RWPE2 (cell line): Measurements from ENCODE around the gene PALMD.

Experiments
- ATAC-seq: fragments of 200-7000 bp; cut with Tn5 transposase; 3 replicates; pipeline ENCODE4 v1.9.1; 2021; ENCODE audit warnings: low read depth
- DNase-seq: peaks from one replicate; pipeline ENCODE4 v3.0.0-alpha.2; 2020; ENCODE audit warnings: low spot score
- H3K27ac ChIP-seq: fragments of 450-650 bp; 2 replicates; pipeline ENCODE4 v1.5.1; 2017; ENCODE audit warnings: mild to moderate bottlenecking; ENCODE audit not compliant: poor library complexity, severe bottlenecking
- H3K27me3 ChIP-seq: fragments of 250-450 bp; sonication (Bioruptor Pico); 2 replicates; pipeline ENCODE4 v1.5.1; 2021; ENCODE audit warnings: mild to moderate bottlenecking, moderate library complexity; ENCODE audit not compliant: insufficient read depth, poor library complexity, severe bottlenecking
- H3K36me3 ChIP-seq: fragments of 250-450 bp; sonication (Bioruptor Pico); 2 replicates; pipeline ENCODE4 v1.5.1; 2020; ENCODE audit warnings: low read depth, mild to moderate bottlenecking, moderate library complexity
- H3K4me1 ChIP-seq: fragments of 250-450 bp; sonication (Bioruptor Pico); 2 replicates; pipeline ENCODE4 v1.5.1; 2021; ENCODE audit warnings: mild to moderate bottlenecking, moderate library complexity; ENCODE audit not compliant: insufficient read depth, poor library complexity, severe bottlenecking
- H3K4me3 ChIP-seq: fragments of 250-450 bp; sonication (Bioruptor Pico); 2 replicates; pipeline ENCODE4 v1.5.1; 2021; ENCODE audit warnings: mild to moderate bottlenecking, moderate library complexity; ENCODE audit not compliant: severe bottlenecking
- H3K9me3 ChIP-seq: fragments of 250-450 bp; sonication (Bioruptor Pico); 2 replicates; pipeline ENCODE4 v1.5.1; 2021; ENCODE audit warnings: mild to moderate bottlenecking, moderate library complexity; ENCODE audit not compliant: severe bottlenecking
- CTCF ChIP-seq: fragments of 450-650 bp; IDR thresholded peaks from one replicate; pipeline ENCODE4 v1.5.1; 2017; ENCODE audit warnings: mild to moderate bottlenecking, moderate library complexity; ENCODE audit not compliant: poor library complexity, severe bottlenecking

The PALMD gene

GRCh38 chr1:99674115-99675064 lies 28.5 kb downstream of the PALMD start:
- no peak overlapping the region for H3K27ac ChIP-seq
- DNase-seq = no peak
- no peak for TF ChIP-seq CTCF

GRCh38 chr1:99675292-99675691 lies 29.4 kb downstream of the PALMD start:
- no peaks in the 10 kb centered on the region for H3K9me3 ChIP-seq
- H3K36me3 ChIP-seq = no peaks in the 10 kb centered on the region
- H3K27me3 ChIP-seq = no peaks in the 10 kb centered on the region
- ATAC-seq (no peak), DNase-seq (no peak)
- H3K4me3 ChIP-seq = no peak overlapping the region
- no peak overlapping the region for H3K27ac ChIP-seq
- no peaks in the 10 kb centered on the region for H3K4me1 ChIP-seq
- no peak for TF ChIP-seq CTCF

More at GRCh38 chr1:99674115-99675064, 28.5 kb downstream of the PALMD start:
- no peaks in the 10 kb centered on the region for H3K9me3 ChIP-seq
- H3K4me1 ChIP-seq = no peaks in the 10 kb centered on the region
- H3K36me3 ChIP-seq = no peaks in the 10 kb centered on the region
- H3K4me3 ChIP-seq = no peak overlapping the region
- ATAC-seq = no peak
- no peaks in the 10 kb centered on the region for H3K27me3 ChIP-seq

DNA sequence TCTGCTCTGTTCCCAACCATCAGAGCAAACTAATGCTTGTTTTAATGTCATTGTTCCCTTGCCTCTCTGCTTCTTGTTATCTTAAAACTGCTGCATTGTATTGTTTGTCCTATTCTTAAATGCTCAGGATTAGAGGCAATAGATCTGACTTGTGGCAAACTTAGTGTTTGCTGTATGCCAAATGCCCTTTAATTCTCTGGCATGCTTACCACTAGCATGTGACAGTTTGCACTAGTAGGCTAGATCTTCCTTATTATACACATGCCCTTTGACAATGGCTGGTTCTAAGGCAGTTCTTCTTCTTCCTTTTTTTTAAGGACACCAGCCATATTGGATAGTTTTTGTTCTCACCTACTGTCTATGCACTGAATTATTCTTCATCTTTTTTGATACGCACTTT lies 30.1 kb downstream of the PALMD start:
- no peak overlapping the region for H3K4me3 ChIP-seq
- no peak for TF ChIP-seq CTCF
- H3K4me1 ChIP-seq = no peaks in the 10 kb centered on the region
- H3K9me3 ChIP-seq = no peaks in the 10 kb centered on the region
- DNase-seq = no peak
- no peak for ATAC-seq
- H3K27ac ChIP-seq = no peak overlapping the region
- H3K27me3 ChIP-seq = no peaks in the 10 kb centered on the region
- H3K36me3 ChIP-seq = no peaks in the 10 kb centered on the region

GRCh38 chr1:99676876-99677275 lies 31.0 kb downstream of the PALMD start:
- Histone ChIP-seq H3K9me3 (no peaks in the 10 kb centered on the region), H3K4me3 (no peak overlapping the region), H3K4me1 (no peaks in the 10 kb centered on the region), H3K27me3 (no peaks in the 10 kb centered on the region), H3K27ac (no peak overlapping the region), H3K36me3 (no peaks in the 10 kb centered on the region)
- no peak for DNase-seq
- ATAC-seq = no peak
- no peak for TF ChIP-seq CTCF

- H3K36me3 ChIP-seq = no peaks in the 10 kb centered on the region
- no peak overlapping the region for H3K4me3 ChIP-seq
- no peak overlapping the region for H3K27ac ChIP-seq
- DNase-seq (no peak), ATAC-seq (no peak)
- TF ChIP-seq CTCF = no peak
- H3K9me3 ChIP-seq = no peaks in the 10 kb centered on the region
- H3K4me1 ChIP-seq = no peaks in the 10 kb centered on the region
- no peaks in the 10 kb centered on the region for H3K27me3 ChIP-seq
Measured at GRCh38 chr1:99677416-99677815, 31.5 kb downstream of the PALMD start.
